ENCODE measurements around the gene FXN.

DNA sequence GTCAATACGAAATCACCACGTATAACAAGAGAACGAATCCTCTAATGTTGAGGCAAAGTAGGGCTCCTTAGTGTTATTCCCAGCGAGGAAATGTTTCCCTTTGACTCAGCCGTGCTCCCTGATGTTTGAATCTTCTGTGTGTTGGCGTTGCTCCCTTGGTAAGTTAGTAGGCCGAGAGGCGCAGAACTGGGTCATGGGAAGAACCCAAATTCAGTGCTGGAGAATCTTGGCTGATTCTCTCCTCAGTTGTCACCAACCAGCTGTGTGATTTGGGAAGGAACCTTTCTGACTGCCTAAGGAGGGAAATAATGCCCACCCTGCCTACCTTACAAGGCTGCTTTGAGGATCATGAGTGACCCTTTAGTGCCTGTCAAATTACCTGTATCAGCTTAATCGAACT lies 44.1 kb upstream of the FXN start:
- TF ChIP-seq, protein P1, sequence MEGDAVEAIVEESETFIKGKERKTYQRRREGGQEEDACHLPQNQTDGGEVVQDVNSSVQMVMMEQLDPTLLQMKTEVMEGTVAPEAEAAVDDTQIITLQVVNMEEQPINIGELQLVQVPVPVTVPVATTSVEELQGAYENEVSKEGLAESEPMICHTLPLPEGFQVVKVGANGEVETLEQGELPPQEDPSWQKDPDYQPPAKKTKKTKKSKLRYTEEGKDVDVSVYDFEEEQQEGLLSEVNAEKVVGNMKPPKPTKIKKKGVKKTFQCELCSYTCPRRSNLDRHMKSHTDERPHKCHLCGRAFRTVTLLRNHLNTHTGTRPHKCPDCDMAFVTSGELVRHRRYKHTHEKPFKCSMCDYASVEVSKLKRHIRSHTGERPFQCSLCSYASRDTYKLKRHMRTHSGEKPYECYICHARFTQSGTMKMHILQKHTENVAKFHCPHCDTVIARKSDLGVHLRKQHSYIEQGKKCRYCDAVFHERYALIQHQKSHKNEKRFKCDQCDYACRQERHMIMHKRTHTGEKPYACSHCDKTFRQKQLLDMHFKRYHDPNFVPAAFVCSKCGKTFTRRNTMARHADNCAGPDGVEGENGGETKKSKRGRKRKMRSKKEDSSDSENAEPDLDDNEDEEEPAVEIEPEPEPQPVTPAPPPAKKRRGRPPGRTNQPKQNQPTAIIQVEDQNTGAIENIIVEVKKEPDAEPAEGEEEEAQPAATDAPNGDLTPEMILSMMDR (IDR thresholded peaks at IDR 0.05) = no peak
- TF ChIP-seq POLR2A (IDR thresholded peaks at IDR 0.05) = no peak
